HG03469 (cell line): ENCODE results near the gene CCNC.

ENCODE experiments used
- ATAC-seq: cut with Tn5 transposase; IDR thresholded peaks from one replicate; pipeline ENCODE4 v1.9.1; 2021; ENCODE audit warnings: mild to moderate bottlenecking, moderate library complexity, moderate number of reproducible peaks; ENCODE audit not compliant: unreplicated experiment

The CCNC gene

GRCh38 chr6:99568103-99568933 is at the start of gene CCNC:
TSS of gene CCNC (minus strand) at chr6:99568660. CDS start at chr6:99568527, 133 bp downstream.
- peak; percentile 99 for ATAC-seq

- ATAC-seq: no peak
Measured at GRCh38 chr6:99617131-99617530, 48.7 kb upstream of the CCNC start.

GRCh38 chr6:99614430-99615186 is 46.1 kb upstream of the CCNC start:
- ATAC-seq: no peak

GRCh38 chr6:99613705-99614429 is 45.4 kb upstream of the CCNC start:
- peak; percentile 37 for ATAC-seq

- ATAC-seq: peak; percentile 26
Measured at GRCh38 chr6:99613409-99613704, 44.9 kb upstream of the CCNC start.

GRCh38 chr6:99612551-99613408 is 44.3 kb upstream of the CCNC start:
- ATAC-seq: no peak

GRCh38 chr6:99611148-99611547 is 42.7 kb upstream of the CCNC start:
- peak; percentile 72 for ATAC-seq

GRCh38 chr6:99609905-99610489 is 41.5 kb upstream of the CCNC start:
- no peak for ATAC-seq

GRCh38 chr6:99608886-99609482 is 40.5 kb upstream of the CCNC start:
- no peak for ATAC-seq

- no peak for ATAC-seq
Measured at GRCh38 chr6:99608059-99608885, 39.8 kb upstream of the CCNC start.

GRCh38 chr6:99607416-99608036 is 39.1 kb upstream of the CCNC start:
- ATAC-seq: no peak

- no peak for ATAC-seq
Measured at GRCh38 chr6:99606656-99607415, 38.4 kb upstream of the CCNC start, which contains the start of gene PRDM13. TSS of gene PRDM13 (plus strand) at chr6:99606833. CDS start at chr6:99607035, 202 bp downstream.

GRCh38 chr6:99605911-99606655 is 37.6 kb upstream of the CCNC start:
- no peak for ATAC-seq

- ATAC-seq: no peak
Measured at GRCh38 chr6:99605074-99605734, 36.7 kb upstream of the CCNC start.

GRCh38 chr6:99604166-99605073 is 36.0 kb upstream of the CCNC start:
- no peak for ATAC-seq
